ENCODE data around the gene GRIN1. TPM values are rescaled to one million over a fixed set of nuclear protein-coding genes. Genes with fewer than 3 reads are reported as not detected.

The GRIN1 gene
- total and polyA plus RNA-seq, 2 of the 13 experiments (the other 11 are each of a cell fraction or from before 2014, with no cell fraction given): 0.13 TPM; not detected in 1

DNA sequence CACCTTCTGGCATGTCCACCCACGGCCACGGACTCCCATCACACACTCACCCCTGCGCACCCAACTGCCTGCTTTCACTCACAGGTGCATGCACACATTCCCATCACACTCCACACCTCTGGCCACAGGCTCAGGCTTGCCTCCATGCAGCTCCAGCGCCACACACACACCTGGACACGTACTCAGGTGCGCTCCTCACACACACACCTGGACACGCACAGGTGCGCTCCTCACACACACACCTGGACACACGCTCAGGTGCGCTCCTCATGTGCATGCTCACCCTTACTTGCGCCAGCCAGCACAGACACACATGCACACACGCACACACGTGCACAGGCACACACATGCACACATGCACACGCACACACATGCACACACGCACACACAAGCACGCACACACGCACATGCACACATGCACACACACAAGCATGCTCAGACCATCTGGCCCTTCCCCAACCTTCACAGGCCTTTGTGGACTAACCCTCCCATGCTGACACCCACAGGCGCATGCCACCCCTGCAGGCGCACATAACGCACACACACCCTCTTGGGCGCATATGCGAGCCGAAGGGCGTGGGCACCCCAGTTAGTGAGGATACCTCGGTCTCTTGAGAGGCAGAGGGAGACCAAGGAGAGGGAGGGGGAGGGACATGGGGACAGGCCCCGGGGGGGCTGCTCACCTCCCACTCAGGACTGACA is 8.3 kb downstream of the GRIN1 start:
- CTCF ChIA-PET (ENCODE audit: low intra/inter-chr PET ratio, low total read pairs): no interaction called here
- no peak for TF ChIP-seq FOXO1 (CRISPR knock-in tag; IDR thresholded peaks at IDR 0.05)
- TF ChIP-seq MNT (IDR thresholded peaks at IDR 0.05): peak; percentile 92
- Histone ChIP-seq H3K27ac (ENCODE audit: extremely low read length, insufficient read depth, low read length) (no peak overlapping the region), H3K4me1 (ENCODE audit: insufficient read depth, low read length) (peaks cover 26% of the 10 kb centered on the region), H4K20me1 (ENCODE audit: insufficient read depth, low read length) (no peaks in the 10 kb centered on the region), H3K9ac (ENCODE audit: insufficient read depth, low read depth, low read length) (no peak overlapping the region), H2AFZ (ENCODE audit: low read length) (no peak overlapping the region), H3K79me2 (ENCODE audit: insufficient read depth, low read length) (no peaks in the 10 kb centered on the region), H3K9me3 (ENCODE audit: low read length) (no peaks in the 10 kb centered on the region), H3K27me3 (ENCODE audit: control insufficient read depth in 1 of 2, insufficient read depth in 2 of 2, low read length in 2 of 2) (peaks cover 14 to 56% of the 10 kb centered on the region in 2 experiments), H3K4me3 (replicated peaks in 1 of 3; ENCODE audit: insufficient read depth in 1 of 3, low read depth in 2 of 3, low read length in 3 of 3) (no peak overlapping the region), H3K36me3 (replicated peaks in 1 of 2; ENCODE audit: control insufficient read depth in 1 of 2, insufficient read depth in 2 of 2, low read length in 2 of 2) (no peaks in the 10 kb centered on the region), H3K4me2 (ENCODE audit: low read depth, low read length) (no peak overlapping the region)
- intact Hi-C loops (cut with micrococcal nuclease; ENCODE audit: unreplicated experiment) (no loop called here), in situ Hi-C loops (cut with HindIII; ENCODE audit: extremely low pct_ligation_motif_present, low pct_unique_long_range_greater_than_20kb) (no loop called here)
- FAIRE-seq (no peak), DNase-seq (ENCODE audit: low spot score) (no peak), ATAC-seq (no peak)
- POLR2A ChIA-PET: no interaction called here
- 61% methylated on average over 21 of the region's 26 CpGs for WGBS (ENCODE audit: low lambda C conversion rate)
- no TSS peak for BruUV-seq (replicated peaks)

- FAIRE-seq: no peak
- Histone ChIP-seq H2AFZ (ENCODE audit: low read length) (no peak overlapping the region), H3K4me1 (ENCODE audit: insufficient read depth, low read length) (peaks cover 30% of the 10 kb centered on the region), H3K4me3 (replicated peaks in 1 of 3; ENCODE audit: insufficient read depth in 1 of 3, low read depth in 2 of 3, low read length in 3 of 3) (no peak overlapping the region), H3K79me2 (ENCODE audit: insufficient read depth, low read length) (no peaks in the 10 kb centered on the region), H4K20me1 (ENCODE audit: insufficient read depth, low read length) (no peaks in the 10 kb centered on the region), H3K27me3 (ENCODE audit: control insufficient read depth in 1 of 2, insufficient read depth in 2 of 2, low read length in 2 of 2) (peaks cover 10 to 51% of the 10 kb centered on the region in 2 experiments; a peak in 4 of 5 replicates), H3K9me3 (ENCODE audit: low read length) (no peaks in the 10 kb centered on the region), H3K4me2 (ENCODE audit: low read depth, low read length) (no peak overlapping the region), H3K27ac (ENCODE audit: extremely low read length, insufficient read depth, low read length) (no peak overlapping the region), H3K9ac (ENCODE audit: insufficient read depth, low read depth, low read length) (no peak overlapping the region), H3K36me3 (replicated peaks in 1 of 2; ENCODE audit: control insufficient read depth in 1 of 2, insufficient read depth in 2 of 2, low read length in 2 of 2) (no peaks in the 10 kb centered on the region)
- ChIA-PET CTCF (ENCODE audit: low intra/inter-chr PET ratio, low total read pairs) (no interaction called here), POLR2A (no interaction called here)
- 9% methylated on average over 10 of the region's 24 CpGs for WGBS (ENCODE audit: low lambda C conversion rate)
- in situ Hi-C loops (cut with HindIII; ENCODE audit: extremely low pct_ligation_motif_present, low pct_unique_long_range_greater_than_20kb) (no loop called here), intact Hi-C loops (cut with micrococcal nuclease; ENCODE audit: unreplicated experiment) (no loop called here)
- no peak for TF ChIP-seq IKZF4 (CRISPR knock-in tag; IDR thresholded peaks at IDR 0.05; ENCODE audit: borderline replicate concordance, low read depth, not compliant biosample characterization)
- TF ChIP-seq, protein P1, sequence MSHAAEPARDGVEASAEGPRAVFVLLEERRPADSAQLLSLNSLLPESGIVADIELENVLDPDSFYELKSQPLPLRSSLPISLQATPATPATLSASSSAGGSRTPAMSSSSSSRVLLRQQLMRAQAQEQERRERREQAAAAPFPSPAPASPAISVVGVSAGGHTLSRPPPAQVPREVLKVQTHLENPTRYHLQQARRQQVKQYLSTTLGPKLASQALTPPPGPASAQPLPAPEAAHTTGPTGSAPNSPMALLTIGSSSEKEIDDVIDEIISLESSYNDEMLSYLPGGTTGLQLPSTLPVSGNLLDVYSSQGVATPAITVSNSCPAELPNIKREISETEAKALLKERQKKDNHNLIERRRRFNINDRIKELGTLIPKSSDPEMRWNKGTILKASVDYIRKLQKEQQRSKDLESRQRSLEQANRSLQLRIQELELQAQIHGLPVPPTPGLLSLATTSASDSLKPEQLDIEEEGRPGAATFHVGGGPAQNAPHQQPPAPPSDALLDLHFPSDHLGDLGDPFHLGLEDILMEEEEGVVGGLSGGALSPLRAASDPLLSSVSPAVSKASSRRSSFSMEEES (CRISPR knock-in tag; IDR thresholded peaks at IDR 0.05): no peak
- no peak for TF ChIP-seq ZBTB1 (CRISPR knock-in tag; IDR thresholded peaks at IDR 0.05; ENCODE audit: borderline replicate concordance)
- TF ChIP-seq ZNF224 (CRISPR knock-in tag; IDR thresholded peaks at IDR 0.05): no peak
- no peak for TF ChIP-seq CENPX (CRISPR knock-in tag; IDR thresholded peaks at IDR 0.05)
- no peak for TF ChIP-seq SKI (IDR thresholded peaks at IDR 0.05; ENCODE audit: partially characterized antibody)
- TF ChIP-seq ZNF577 (CRISPR knock-in tag; IDR thresholded peaks at IDR 0.05; ENCODE audit: borderline replicate concordance, low read depth): no peak
- no peak for TF ChIP-seq ZNF253 (CRISPR knock-in tag; IDR thresholded peaks at IDR 0.05; ENCODE audit: borderline replicate concordance)
- no peak for TF ChIP-seq ZNF749 (CRISPR knock-in tag; IDR thresholded peaks at IDR 0.05; ENCODE audit: borderline replicate concordance)
- DNase-seq (ENCODE audit: low spot score): no peak
- no TSS peak for BruUV-seq (replicated peaks)
- ATAC-seq: no peak
Observed at GRCh38 chr9:137147793-137148160, 8.8 kb downstream of the GRIN1 start.

Data from HepG2 (cell line).